GM23248 (cell line): ENCODE measurements around the gene SNUPN. TPM values are rescaled to one million over a fixed set of nuclear protein-coding genes. Genes with fewer than 3 reads are reported as not detected.

ENCODE experiments used
- DNase-seq: peaks from one replicate; pipeline ENCODE4 v3.0.0-alpha.2; 2015
- H2AFZ ChIP-seq: fragments of 200-600 bp; sonication (generic); 2 replicates; pipeline ENCODE4 v1.6.1; 2016; ENCODE audit warnings: antibody characterized with exemption
- H3F3A ChIP-seq: fragments of 200-600 bp; sonication (generic); 2 replicates; pipeline ENCODE4 v1.6.1; 2016; ENCODE audit warnings: mild to moderate bottlenecking, antibody characterized with exemption, mixed run types; ENCODE audit not compliant: insufficient read depth
- H3K27ac ChIP-seq: fragments of 200-600 bp; sonication (generic); 2 replicates; pipeline ENCODE4 v1.5.1; 2016; ENCODE audit warnings: mild to moderate bottlenecking
- H3K27me3 ChIP-seq: fragments of 200-600 bp; sonication (generic); replicated peaks from 2 replicates; pipeline ENCODE4 v1.6.1; 2016; ENCODE audit warnings: mild to moderate bottlenecking; ENCODE audit not compliant: insufficient read depth
- H3K36me3 ChIP-seq: fragments of 200-600 bp; sonication (generic); 2 replicates; pipeline ENCODE4 v1.6.1; 2016; ENCODE audit warnings: low read depth, mild to moderate bottlenecking
- H3K4me1 ChIP-seq: fragments of 200-600 bp; sonication (generic); 2 replicates; pipeline ENCODE4 v1.6.1; 2016; ENCODE audit warnings: mild to moderate bottlenecking; ENCODE audit not compliant: insufficient read depth
- H3K4me2 ChIP-seq: fragments of 200-600 bp; sonication (generic); one replicate; pipeline ENCODE4 v1.6.1; 2016; ENCODE audit warnings: mild to moderate bottlenecking; ENCODE audit not compliant: unreplicated experiment
- H3K4me3 ChIP-seq: fragments of 200-600 bp; sonication (generic); 2 replicates; pipeline ENCODE4 v1.5.1; 2016; ENCODE audit warnings: mild to moderate bottlenecking
- H3K79me2 ChIP-seq: fragments of 200-600 bp; sonication (generic); 2 replicates; pipeline ENCODE4 v1.6.1; 2016; ENCODE audit warnings: mild to moderate bottlenecking; ENCODE audit not compliant: insufficient read depth
- H3K9ac ChIP-seq: fragments of 200-600 bp; sonication (generic); 2 replicates; pipeline ENCODE4 v1.6.1; 2016; ENCODE audit warnings: mild to moderate bottlenecking
- H3K9me2 ChIP-seq: fragments of 200-600 bp; sonication (generic); 2 replicates; pipeline ENCODE4 v1.6.1; 2016; ENCODE audit warnings: mixed run types, mild to moderate bottlenecking, moderate library complexity; ENCODE audit not compliant: insufficient read depth
- H3K9me3 ChIP-seq: fragments of 200-600 bp; sonication (generic); one replicate; pipeline ENCODE4 v1.6.1; 2017; ENCODE audit warnings: low read depth
- H4K20me1 ChIP-seq: fragments of 200-600 bp; sonication (generic); 2 replicates; pipeline ENCODE4 v1.6.0; 2016; ENCODE audit not compliant: insufficient read depth
- EZH2 ChIP-seq: fragments of 200-600 bp; sonication (generic); IDR thresholded peaks from 2 replicates; pipeline ENCODE4 v1.6.1; 2018; ENCODE audit warnings: antibody characterized with exemption, mild to moderate bottlenecking; ENCODE audit not compliant: insufficient read depth, poor library complexity, severe bottlenecking
- EZH2phosphoT487 ChIP-seq: fragments of 200-600 bp; sonication (generic); IDR thresholded peaks from 2 replicates; pipeline ENCODE4 v1.6.1; 2018; ENCODE audit warnings: antibody characterized with exemption, moderate library complexity, mild to moderate bottlenecking, low read depth; ENCODE audit not compliant: insufficient read depth
- WGBS, 2 experiments: methylation state at CpG; one replicate each; pipeline ENCODE4 v1.1.6; 2015 to 2017; ENCODE audit warnings: low lambda C conversion rate in 2 of 2, low coverage in 1 of 2; ENCODE audit errors: missing lambda C conversion rate in 2 of 2; 5-methylcytosine and 5-hydroxymethylcytosine counted together
- in situ Hi-C: fragments of 300-500 bp; cut with MboI; formaldehyde crosslinking; loops from 2 replicates; pipeline ENCODE4 v1.15.0; 2020
- polyA plus RNA-seq: library from polyadenylated mRNA; unstranded; fragments of >200 nt; fragmentation: Nextera tagmentation; extraction: Ambion mirVana; gene quantifications from 2 replicates; pipeline ENCODE4 v1.2.1, GENCODE V29; 2016
- total RNA-seq: library from RNA; depleted of rRNA; stranded (reverse); fragments of >200 nt; shearing (Covaris generic); gene quantifications from 2 replicates; pipeline ENCODE4 v1.2.3, GENCODE V29; 2014

Gene SNUPN
- total and polyA plus RNA-seq, 2 experiments from 2014 or later, result 33.5 to 38.0 TPM

GRCh38 chr15:75656331-75656730, 30.8 kb upstream of the SNUPN start:
- no peak overlapping the region for H3K4me2 ChIP-seq
- no peak for TF ChIP-seq EZH2phosphoT487
- TF ChIP-seq EZH2, result no peak
- no peak overlapping the region for H3K27ac ChIP-seq
- no peak overlapping the region for H3K9ac ChIP-seq
- in situ Hi-C loops, result no loop called here
- H3K4me1 ChIP-seq, result peaks cover 44% of the 10 kb centered on the region
- no peaks in the 10 kb centered on the region for H3K9me2 ChIP-seq
- DNase-seq, result no peak
- H2AFZ ChIP-seq, result no peak overlapping the region
- H3K79me2 ChIP-seq, result peaks cover 78% of the 10 kb centered on the region
- H3K4me3 ChIP-seq, result no peak overlapping the region
- 95 to 96% methylated on average over 5 of the region's 5 CpGs for WGBS, 2 experiments
- no peaks in the 10 kb centered on the region for H3K27me3 ChIP-seq
- no peaks in the 10 kb centered on the region for H3K36me3 ChIP-seq
- H4K20me1 ChIP-seq, result no peaks in the 10 kb centered on the region; the same call in 1 of the 2 replicates
- peaks cover 29% of the 10 kb centered on the region; the same call in 1 of the 2 replicates for H3F3A ChIP-seq
- H3K9me3 ChIP-seq, result no peaks in the 10 kb centered on the region

DNA sequence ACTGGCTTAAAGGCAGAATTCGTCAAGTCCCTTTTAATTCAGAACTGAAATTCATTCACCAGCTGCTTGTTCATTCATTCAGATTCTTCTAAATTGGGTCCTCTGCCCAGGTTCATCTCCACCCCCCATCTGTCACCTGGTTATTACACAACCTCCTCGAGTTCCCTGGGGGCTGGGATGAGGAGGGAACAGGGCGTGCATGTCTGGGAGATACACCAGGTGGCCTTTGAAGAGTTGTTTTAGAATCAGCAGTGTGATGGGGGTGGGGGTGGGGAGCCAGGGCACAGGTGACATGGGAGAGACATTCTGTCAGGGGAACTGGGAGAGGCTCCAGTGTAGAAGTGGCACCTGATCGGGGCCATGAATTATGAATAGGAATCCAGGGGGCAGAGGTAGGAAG, 30.4 kb upstream of the SNUPN start:
- no peaks in the 10 kb centered on the region for H3K9me2 ChIP-seq
- WGBS, 2 experiments, result 58 to 65% methylated on average over 4 of the region's 4 CpGs
- H3K27me3 ChIP-seq, result no peaks in the 10 kb centered on the region
- H3K4me1 ChIP-seq, result peaks cover 47% of the 10 kb centered on the region
- H3K27ac ChIP-seq, result no peak overlapping the region
- H3K9ac ChIP-seq, result no peak overlapping the region
- no peak overlapping the region for H3K4me2 ChIP-seq
- TF ChIP-seq EZH2phosphoT487 (no peak), EZH2 (no peak)
- DNase-seq, result no peak
- no peak overlapping the region for H3K4me3 ChIP-seq
- peaks cover 82% of the 10 kb centered on the region for H3K79me2 ChIP-seq
- no peaks in the 10 kb centered on the region; the same call in 1 of the 2 replicates for H4K20me1 ChIP-seq
- no peaks in the 10 kb centered on the region for H3K36me3 ChIP-seq
- 0 out of 2 replicates have a peak, but pooled peaks cover 29% of the 10 kb centered on the region for H3F3A ChIP-seq
- H3K9me3 ChIP-seq, result no peaks in the 10 kb centered on the region
- in situ Hi-C loops, result no loop called here
- no peak overlapping the region for H2AFZ ChIP-seq

DNA sequence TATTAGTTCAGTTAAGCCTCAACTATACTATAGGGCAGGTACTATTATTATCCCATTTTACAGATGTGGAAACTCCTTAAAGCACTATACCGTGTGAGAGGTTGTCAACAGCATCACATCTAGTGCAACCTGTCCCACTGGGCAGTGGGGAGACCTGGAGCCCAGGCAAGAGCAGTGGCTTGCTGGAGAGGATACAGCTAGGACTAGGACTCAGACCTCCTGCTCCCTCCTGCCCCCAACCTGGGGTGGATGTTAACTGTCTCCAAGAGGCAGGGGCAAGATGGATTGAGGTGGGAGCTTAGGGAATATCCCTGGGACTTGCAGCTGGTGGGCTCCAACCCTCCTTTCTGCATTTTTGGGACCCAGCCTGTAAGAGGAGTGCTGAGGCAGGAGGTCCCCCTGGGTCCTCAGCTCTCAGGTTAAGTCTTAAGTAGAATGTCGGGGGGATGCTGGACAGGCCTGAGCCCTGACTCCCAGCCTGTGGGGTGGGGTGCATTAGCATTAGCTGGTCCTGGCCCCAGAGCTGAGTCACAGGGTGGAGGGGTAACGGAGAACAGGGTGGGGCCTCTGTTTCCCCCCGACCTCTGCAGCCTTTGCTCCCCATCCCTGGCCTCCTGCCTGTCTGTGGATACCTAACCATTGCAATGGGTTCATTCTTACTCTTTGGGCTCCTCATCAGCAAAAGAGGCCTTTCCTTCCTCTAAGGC, 28.8 kb upstream of the SNUPN start:
- Histone ChIP-seq H3K9me3 (no peaks in the 10 kb centered on the region), H3K27ac (no peak overlapping the region), H3F3A (0 out of 2 replicates have a peak, but pooled peaks cover 15% of the 10 kb centered on the region), H3K36me3 (no peaks in the 10 kb centered on the region), H4K20me1 (no peaks in the 10 kb centered on the region; the same call in 1 of the 2 replicates), H3K4me1 (peaks cover 46% of the 10 kb centered on the region), H3K27me3 (no peaks in the 10 kb centered on the region), H3K9ac (no peak overlapping the region), H3K79me2 (peaks cover 97% of the 10 kb centered on the region), H3K4me2 (no peak overlapping the region), H2AFZ (no peak overlapping the region), H3K9me2 (no peaks in the 10 kb centered on the region), H3K4me3 (no peak overlapping the region)
- TF ChIP-seq EZH2phosphoT487 (no peak), EZH2 (no peak)
- no peak for DNase-seq
- 30 to 36% methylated on average over 4 of the region's 4 CpGs for WGBS, 2 experiments
- in situ Hi-C loops, result no loop called here

GRCh38 chr15:75653347-75653913, 27.9 kb upstream of the SNUPN start:
- TF ChIP-seq EZH2 (no peak), EZH2phosphoT487 (no peak)
- H3K36me3 ChIP-seq, result no peaks in the 10 kb centered on the region
- no peaks in the 10 kb centered on the region for H3K9me2 ChIP-seq
- no peak for DNase-seq
- H3K27me3 ChIP-seq, result no peaks in the 10 kb centered on the region
- in situ Hi-C loops, result no loop called here
- H3K79me2 ChIP-seq, result peaks cover 99% of the 10 kb centered on the region
- H3K27ac ChIP-seq, result no peak overlapping the region
- no peak overlapping the region for H2AFZ ChIP-seq
- H3K4me2 ChIP-seq, result peak overlapping the region; percentile 89
- no peaks in the 10 kb centered on the region; the same call in 1 of the 2 replicates for H4K20me1 ChIP-seq
- H3K9me3 ChIP-seq, result no peaks in the 10 kb centered on the region
- peak overlapping the region; percentile 96 for H3K9ac ChIP-seq
- WGBS, 2 experiments, result 67 to 69% methylated on average over 16 of the region's 16 CpGs
- peaks cover 50% of the 10 kb centered on the region for H3K4me1 ChIP-seq
- peak overlapping the region; percentile 85; the same call in 1 of the 2 replicates for H3K4me3 ChIP-seq
- peaks cover 11% of the 10 kb centered on the region; the same call in 1 of the 2 replicates for H3F3A ChIP-seq
